Breast epithelium (tissue), 3 donors: Measurements from ENCODE around the gene PLEKHG1.

Experiments used
- CTCF ChIP-seq, 3 donors: fragments of 450-650 bp; IDR thresholded peaks; one replicate each; pipeline ENCODE4 v1.5.1; 2016 to 2017; ENCODE audit warnings: antibody characterized with exemption in 3 of 3, mild to moderate bottlenecking in 3 of 3, moderate library complexity in 3 of 3
- POLR2A ChIP-seq: fragments of 450-650 bp; IDR thresholded peaks from one replicate; pipeline ENCODE4 v1.6.1; 2016; ENCODE audit warnings: antibody characterized with exemption, mild to moderate bottlenecking, moderate library complexity

GRCh38 chr6:150557043-150557599 lies 42.6 kb upstream of the PLEKHG1 start:
- TF ChIP-seq CTCF (IDR thresholded peaks at IDR 0.05) = no peak
- no peak for TF ChIP-seq POLR2A
